ENCODE measurements around the gene PI4K2B.

- TF ChIP-seq CTCF (conservative IDR thresholded peaks at IDR 0.05 in 1 of 2, IDR thresholded peaks at IDR 0.05 in 1 of 2; ENCODE audit: extremely low read depth in 1 of 2, insufficient read depth in 1 of 2, low read depth in 1 of 2, low read length in 2 of 2) (no peak), EZH2 (IDR thresholded peaks at IDR 0.05; ENCODE audit: borderline replicate concordance, low read length) (no peak)
These were observed 86.9 kb downstream of the PI4K2B start for GRCh38 chr4:25320773-25321172.

Data from mammary epithelial cell (primary cell).